Prostate gland (tissue), 2 donors: Measurements from ENCODE around the gene PSPN.

Experiments
- CTCF ChIP-seq, 4 experiments: fragments of 200-600 bp in 2 of 4; fragments of 450-650 bp in 2 of 4; sonication (generic) in 2 of 4; IDR thresholded peaks; 1 replicate in 3 of 4; 2 replicates in 1 of 4; pipeline ENCODE4 v1.5.1; 2016 to 2019; ENCODE audit warnings: antibody characterized with exemption in 4 of 4, mild to moderate bottlenecking in 2 of 4, moderate library complexity in 2 of 4
- POLR2A ChIP-seq: fragments of 450-650 bp; IDR thresholded peaks from one replicate; pipeline ENCODE4 v1.6.1; 2016; ENCODE audit warnings: antibody characterized with exemption, mild to moderate bottlenecking
- POLR2AphosphoS5 ChIP-seq: sonication (generic); formaldehyde crosslinking; IDR thresholded peaks from one replicate; pipeline ENCODE4 v1.6.1; 2017; ENCODE audit warnings: antibody characterized with exemption

GRCh38 chr19:6359568-6360341, 16.0 kb downstream of the PSPN start:
- TF ChIP-seq POLR2AphosphoS5: no peak
- no peak for TF ChIP-seq CTCF (IDR thresholded peaks at IDR 0.05)
- TF ChIP-seq POLR2A: no peak
